GM23338 (cell line): ENCODE results near the gene ATP1A4. TPM values are rescaled to one million over a fixed set of nuclear protein-coding genes. Genes with fewer than 3 reads are reported as not detected.

Source experiments
- ATAC-seq: fragments of 200-7000 bp; cut with Tn5 transposase; 3 replicates; pipeline ENCODE4 v1.9.1; 2020
- DNase-seq: peaks from one replicate; pipeline ENCODE4 v3.0.0-alpha.2; 2015; ENCODE audit warnings: low spot score
- H2AFZ ChIP-seq: fragments of 200-600 bp; sonication (generic); 2 replicates; pipeline ENCODE4 v1.8.0; 2016; ENCODE audit warnings: antibody characterized with exemption, mild to moderate bottlenecking, moderate library complexity
- H3F3A ChIP-seq: fragments of 200-600 bp; sonication (generic); replicated peaks from 2 replicates; pipeline ENCODE4 v1.8.0; 2017; ENCODE audit warnings: antibody characterized with exemption, mixed run types, low read depth
- H3K27ac ChIP-seq: fragments of 200-600 bp; sonication (generic); 2 replicates; pipeline ENCODE4 v1.6.1; 2016; ENCODE audit warnings: low read depth
- H3K27me3 ChIP-seq: fragments of 200-600 bp; sonication (generic); 2 replicates; pipeline ENCODE4 v1.8.0; 2016; ENCODE audit warnings: mild to moderate bottlenecking, mixed run types, moderate library complexity; ENCODE audit not compliant: insufficient read depth
- H3K36me3 ChIP-seq: fragments of 200-600 bp; sonication (generic); 2 replicates; pipeline ENCODE4 v1.8.0; 2016; ENCODE audit warnings: mild to moderate bottlenecking; ENCODE audit not compliant: insufficient read depth
- H3K4me1 ChIP-seq: fragments of 200-600 bp; sonication (generic); 2 replicates; pipeline ENCODE4 v1.8.0; 2016; ENCODE audit warnings: mild to moderate bottlenecking, moderate library complexity; ENCODE audit not compliant: insufficient read depth
- H3K4me2 ChIP-seq: fragments of 200-600 bp; sonication (generic); 2 replicates; pipeline ENCODE4 v1.7.1; 2017; ENCODE audit warnings: mixed run types
- H3K4me3 ChIP-seq: fragments of 200-600 bp; sonication (generic); 2 replicates; pipeline ENCODE4 v1.6.1; 2016; ENCODE audit warnings: mixed run types
- H3K79me2 ChIP-seq: fragments of 200-600 bp; sonication (generic); replicated peaks from 2 replicates; pipeline ENCODE4 v1.8.0; 2017; ENCODE audit warnings: mild to moderate bottlenecking; ENCODE audit not compliant: insufficient read depth
- H3K9me2 ChIP-seq: fragments of 200-600 bp; sonication (generic); 2 replicates; pipeline ENCODE4 v1.8.0; 2017; ENCODE audit not compliant: insufficient read depth
- H4K20me1 ChIP-seq: fragments of 200-600 bp; sonication (generic); replicated peaks from 2 replicates; pipeline ENCODE4 v1.8.0; 2017; ENCODE audit warnings: mild to moderate bottlenecking; ENCODE audit not compliant: insufficient read depth
- H3K27ac Mint-ChIP-seq: 2 replicates; pipeline ENCODE4 v1.8.0; 2020; ENCODE audit warnings: inconsistent platforms, mild to moderate bottlenecking, moderate library complexity, mixed read lengths
- H3K27me3 Mint-ChIP-seq: 3 replicates; pipeline ENCODE4 v1.8.0; 2022; ENCODE audit warnings: low read depth, mild to moderate bottlenecking, moderate library complexity, mixed read lengths, inconsistent platforms; ENCODE audit not compliant: insufficient read depth, poor library complexity
- H3K36me3 Mint-ChIP-seq: 3 replicates; pipeline ENCODE4 v1.8.0; 2021; ENCODE audit warnings: low read depth, mild to moderate bottlenecking, inconsistent platforms, moderate library complexity, mixed read lengths
- H3K4me1 Mint-ChIP-seq: 3 replicates; pipeline ENCODE4 v1.8.0; 2020; ENCODE audit warnings: mild to moderate bottlenecking, inconsistent platforms, mixed read lengths
- H3K4me3 Mint-ChIP-seq: 3 replicates; pipeline ENCODE4 v1.8.0; 2021; ENCODE audit warnings: moderate library complexity, mild to moderate bottlenecking, inconsistent platforms, mixed read lengths
- H3K9me3 Mint-ChIP-seq: 3 replicates; pipeline ENCODE4 v1.8.0; 2020; ENCODE audit warnings: moderate library complexity, mild to moderate bottlenecking, inconsistent platforms, mixed read lengths
- ETS1 ChIP-seq: IDR thresholded peaks from 2 replicates; pipeline ENCODE4 v1.6.1; 2016; ENCODE audit warnings: antibody characterized with exemption
- EZH2 ChIP-seq: fragments of 200-600 bp; sonication (generic); IDR thresholded peaks from one replicate; pipeline ENCODE4 v1.8.0; 2017; ENCODE audit warnings: antibody characterized with exemption, mild to moderate bottlenecking, low read depth; ENCODE audit not compliant: unreplicated experiment
- POLR2AphosphoS5 ChIP-seq: IDR thresholded peaks from 2 replicates; pipeline ENCODE4 v1.6.1; 2016; ENCODE audit warnings: antibody characterized with exemption, low read depth
- STAT1 ChIP-seq: IDR thresholded peaks from one replicate; pipeline ENCODE4 v1.6.1; 2016; ENCODE audit warnings: antibody characterized with exemption; ENCODE audit not compliant: unreplicated experiment
- ZNF114 ChIP-seq: fragments of 250-450 bp; sonication (Bioruptor Pico); IDR thresholded peaks from 2 replicates; pipeline ENCODE4 v1.5.0; 2020; ENCODE audit warnings: mild to moderate bottlenecking, moderate library complexity
- ZNF331 ChIP-seq: fragments of 250-450 bp; sonication (Bioruptor Pico); IDR thresholded peaks from 2 replicates; pipeline ENCODE4 v1.5.0; 2020; ENCODE audit warnings: low read depth, mild to moderate bottlenecking, moderate library complexity
- polyA plus RNA-seq: library from polyadenylated mRNA; unstranded; fragments of >200 nt; fragmentation: Nextera tagmentation; extraction: Ambion mirVana; gene quantifications from 2 replicates; pipeline ENCODE4 v1.2.1, GENCODE V29; 2016
- total RNA-seq: library from RNA; depleted of rRNA; stranded (reverse); fragments of >200 nt; shearing (Covaris generic); gene quantifications from 2 replicates; pipeline ENCODE4 v1.2.3, GENCODE V29; 2014
- TF ChIP-seq, protein P1 (sequence below), 2 experiments: fragments of 200-600 bp in 1 of 2; sonication (generic) in 1 of 2; conservative IDR thresholded peaks; 2 replicates each; pipeline versions ENCODE4 v1.5.1 to v1.6.1; 2016 to 2017; ENCODE audit warnings: antibody characterized with exemption in 2 of 2, low read depth in 2 of 2, mild to moderate bottlenecking in 2 of 2, moderate library complexity in 1 of 2

Gene ATP1A4
- total and polyA plus RNA-seq, 2 experiments from 2014 or later, result 0.27 to 0.63 TPM

GRCh38 chr1:160115545-160116282 lies 35.7 kb upstream of the ATP1A4 start, which contains the start of gene ATP1A2:
Gene ATP1A2, plus strand, starts transcription at chr1:160115759. Its CDS starts 103 bp downstream, at chr1:160115862.
- Histone ChIP-seq H3K36me3 (no peaks in the 10 kb centered on the region), H3K4me2 (peak within 1 kb of the TSS; percentile 82), H4K20me1 (no peaks in the 10 kb centered on the region), H3F3A (no peaks in the 10 kb centered on the region), H3K4me1 (peaks cover 49% of the 10 kb centered on the region), H3K9me2 (no peaks in the 10 kb centered on the region), H2AFZ (peak within 1 kb of the TSS; percentile 90), H3K27ac (no peak within 1 kb of the TSS), H3K79me2 (peaks cover 4% of the 10 kb centered on the region; the same call in 1 of the 2 replicates), H3K27me3 (no peaks in the 10 kb centered on the region), H3K4me3 (peak within 1 kb of the TSS; percentile 53)
- peak within 1 kb of the TSS; percentile 79 for H3K4me3 Mint-ChIP-seq
- no peak within 1 kb of the TSS; the same call in 1 of the 2 replicates for H3K27ac Mint-ChIP-seq
- ATAC-seq, result peak; percentile 77
- DNase-seq, result peak; percentile 74
- no peaks in the 10 kb centered on the region for H3K9me3 Mint-ChIP-seq
- H3K4me1 Mint-ChIP-seq, result peaks cover 69% of the 10 kb centered on the region
- peaks cover 7% of the 10 kb centered on the region; the same call in 2 of the 3 replicates for H3K36me3 Mint-ChIP-seq
- H3K27me3 Mint-ChIP-seq, result peaks cover 17% of the 10 kb centered on the region
- TF ChIP-seq ZNF114 (CRISPR knock-in tag) (no peak), POLR2AphosphoS5 (peak; percentile 69), ZNF331 (no peak), STAT1 (no peak), ETS1 (no peak)

GRCh38 chr1:160116283-160117147 lies 34.9 kb upstream of the ATP1A4 start:
- H2AFZ ChIP-seq, result peak overlapping the region; percentile 90; the same call in 1 of the 2 replicates
- H3K4me3 Mint-ChIP-seq, result peak overlapping the region; percentile 79
- peak overlapping the region; percentile 82 for H3K4me2 ChIP-seq

More at GRCh38 chr1:160116283-160117147, 34.9 kb upstream of the ATP1A4 start:
- Histone ChIP-seq H3K36me3 (no peaks in the 10 kb centered on the region), H3K27me3 (no peaks in the 10 kb centered on the region), H3K27ac (no peak overlapping the region), H3K9me2 (no peaks in the 10 kb centered on the region), H3K4me3 (peak overlapping the region; percentile 53; the same call in 1 of the 2 replicates), H4K20me1 (no peaks in the 10 kb centered on the region), H3K4me1 (peaks cover 48% of the 10 kb centered on the region), H3F3A (no peaks in the 10 kb centered on the region), H3K79me2 (peaks cover 4% of the 10 kb centered on the region; the same call in 1 of the 2 replicates)
- H3K27me3 Mint-ChIP-seq, result peaks cover 15% of the 10 kb centered on the region
- no peak overlapping the region; the same call in 1 of the 2 replicates for H3K27ac Mint-ChIP-seq
- H3K9me3 Mint-ChIP-seq, result no peaks in the 10 kb centered on the region
- DNase-seq, result no peak
- H3K4me1 Mint-ChIP-seq, result peaks cover 68% of the 10 kb centered on the region
- TF ChIP-seq EZH2, result no peak
- TF ChIP-seq, protein P1, sequence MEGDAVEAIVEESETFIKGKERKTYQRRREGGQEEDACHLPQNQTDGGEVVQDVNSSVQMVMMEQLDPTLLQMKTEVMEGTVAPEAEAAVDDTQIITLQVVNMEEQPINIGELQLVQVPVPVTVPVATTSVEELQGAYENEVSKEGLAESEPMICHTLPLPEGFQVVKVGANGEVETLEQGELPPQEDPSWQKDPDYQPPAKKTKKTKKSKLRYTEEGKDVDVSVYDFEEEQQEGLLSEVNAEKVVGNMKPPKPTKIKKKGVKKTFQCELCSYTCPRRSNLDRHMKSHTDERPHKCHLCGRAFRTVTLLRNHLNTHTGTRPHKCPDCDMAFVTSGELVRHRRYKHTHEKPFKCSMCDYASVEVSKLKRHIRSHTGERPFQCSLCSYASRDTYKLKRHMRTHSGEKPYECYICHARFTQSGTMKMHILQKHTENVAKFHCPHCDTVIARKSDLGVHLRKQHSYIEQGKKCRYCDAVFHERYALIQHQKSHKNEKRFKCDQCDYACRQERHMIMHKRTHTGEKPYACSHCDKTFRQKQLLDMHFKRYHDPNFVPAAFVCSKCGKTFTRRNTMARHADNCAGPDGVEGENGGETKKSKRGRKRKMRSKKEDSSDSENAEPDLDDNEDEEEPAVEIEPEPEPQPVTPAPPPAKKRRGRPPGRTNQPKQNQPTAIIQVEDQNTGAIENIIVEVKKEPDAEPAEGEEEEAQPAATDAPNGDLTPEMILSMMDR (conservative IDR thresholded peaks at IDR 0.05; ENCODE audit: low read depth in 2 of 2), result 0 out of 4 replicates have a peak, but pooled peaks of 1 of the 2 experiments have one; percentile 17
- ATAC-seq, result no peak
- peaks cover 14% of the 10 kb centered on the region for H3K36me3 Mint-ChIP-seq
